ENCODE data around the gene TRAPPC6A.

TRAPPC6A gene

DNA sequence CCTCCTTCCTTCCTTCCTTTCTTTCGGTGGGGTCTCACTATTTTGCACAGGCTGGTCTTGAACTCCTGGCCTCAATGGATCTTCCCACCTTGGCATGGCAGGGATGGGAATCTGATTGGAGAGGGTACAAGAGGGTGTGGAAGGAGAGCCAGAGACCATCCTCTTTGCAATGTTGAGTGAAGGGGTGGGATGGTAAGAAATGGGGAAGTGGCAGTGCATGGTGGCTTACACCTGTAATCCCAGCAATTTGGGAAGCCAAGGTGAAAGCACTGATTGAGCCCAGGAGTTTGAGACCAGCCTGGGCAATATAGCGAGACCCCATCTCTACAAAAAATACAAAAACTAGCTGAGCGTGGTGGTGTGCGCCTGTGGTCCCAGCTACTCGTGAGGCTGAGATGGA lies 6.1 kb upstream of the TRAPPC6A start:
- DNase-seq: no peak

DNA sequence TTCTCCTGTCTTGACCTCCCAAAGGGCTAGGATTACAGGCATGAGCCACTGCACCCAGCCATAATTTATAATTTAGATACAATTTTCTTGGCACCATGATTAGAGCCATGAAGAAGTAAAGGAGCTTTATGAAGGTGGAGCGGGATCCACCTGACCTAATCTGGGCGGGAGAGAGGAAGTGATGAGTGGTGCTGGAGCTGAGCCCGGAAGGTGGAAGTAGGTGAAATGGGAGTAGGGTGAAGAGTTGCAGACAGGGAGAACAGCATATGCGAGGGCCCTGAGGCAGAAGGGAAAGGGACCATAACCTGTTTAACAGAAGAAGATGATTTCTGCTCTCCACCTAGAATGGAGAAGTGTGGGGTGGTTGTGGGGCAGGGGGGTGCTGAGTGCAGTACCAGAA lies 4.7 kb upstream of the TRAPPC6A start:
- DNase-seq: no peak

DNA sequence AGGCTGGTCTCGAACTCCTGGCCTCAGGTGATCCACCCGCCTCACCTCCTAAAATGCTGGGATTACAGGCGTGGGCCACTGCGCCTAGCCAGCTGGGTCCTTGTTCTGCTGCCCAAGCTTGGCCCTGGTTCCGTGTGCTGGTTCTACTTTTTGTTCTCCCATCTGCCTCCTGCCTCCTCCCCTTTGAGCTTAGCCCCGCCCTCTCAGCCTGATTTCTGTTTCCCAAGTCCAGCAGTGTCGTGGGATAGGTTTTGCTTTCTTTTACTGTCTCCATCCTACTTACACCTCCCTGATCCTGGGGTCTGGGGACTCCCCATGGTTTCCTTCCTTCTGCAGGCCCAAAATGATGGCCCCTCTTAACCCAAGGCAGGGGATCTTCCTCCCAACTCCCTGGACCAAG lies 2.9 kb upstream of the TRAPPC6A start:
- DNase-seq: no peak

DNA sequence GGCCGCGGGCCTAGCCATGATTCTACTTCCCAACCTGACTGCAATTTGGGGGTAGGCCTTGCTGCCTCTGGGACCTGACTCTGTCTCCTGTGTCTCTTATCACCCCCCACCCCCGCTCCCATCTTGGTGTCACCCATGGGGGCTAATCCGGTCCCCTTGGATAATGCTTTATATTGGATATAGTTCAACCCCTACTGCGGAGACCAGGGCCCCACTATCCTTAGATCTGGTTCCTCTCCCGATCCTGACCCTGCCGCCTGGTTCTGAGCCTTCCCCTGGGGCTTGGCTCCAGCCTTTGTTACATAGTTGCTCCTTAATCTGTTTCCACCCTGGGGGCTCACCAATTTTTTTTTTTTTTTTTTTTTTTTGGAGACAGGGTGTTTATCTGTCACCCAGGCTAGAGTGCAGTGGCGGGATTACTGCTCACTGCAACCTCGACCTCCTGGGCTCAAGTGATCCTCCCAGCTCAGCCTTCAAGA lies 1.9 kb upstream of the TRAPPC6A start:
- DNase-seq: no peak

DNA sequence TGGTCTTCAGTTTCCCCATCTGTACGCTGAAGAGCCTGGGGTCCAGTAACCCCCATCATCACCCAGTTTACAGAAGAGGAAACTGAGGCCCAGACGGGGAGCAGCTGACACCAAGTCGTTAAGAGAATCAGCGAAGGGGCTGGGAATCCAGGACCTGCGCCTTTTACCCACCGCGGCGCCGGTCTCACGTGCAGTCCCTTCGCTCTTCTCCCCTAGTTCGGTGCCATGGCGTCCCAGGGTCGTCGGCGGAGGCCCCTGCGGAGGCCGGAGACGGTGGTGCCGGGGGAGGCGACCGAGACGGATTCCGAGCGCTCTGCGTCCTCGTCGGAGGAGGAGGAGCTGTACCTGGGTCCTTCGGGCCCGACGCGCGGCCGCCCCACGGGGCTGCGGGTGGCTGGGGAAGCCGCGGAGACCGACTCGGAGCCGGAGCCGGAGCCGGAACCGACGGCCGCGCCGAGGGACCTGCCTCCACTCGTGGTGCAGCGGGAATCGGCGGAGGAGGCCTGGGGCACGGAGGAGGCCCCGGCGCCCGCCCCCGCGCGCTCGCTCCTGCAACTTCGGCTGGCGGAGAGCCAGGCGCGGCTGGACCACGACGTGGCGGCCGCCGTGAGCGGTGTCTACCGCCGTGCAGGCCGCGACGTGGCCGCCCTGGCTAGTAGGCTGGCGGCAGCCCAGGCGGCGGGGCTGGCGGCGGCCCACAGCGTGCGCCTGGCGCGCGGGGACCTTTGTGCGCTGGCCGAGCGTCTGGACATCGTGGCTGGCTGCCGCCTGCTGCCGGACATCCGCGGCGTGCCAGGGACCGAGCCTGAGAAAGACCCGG lies 1.2 kb upstream of the TRAPPC6A start:
- DNase-seq: peak; percentile 77

DNA sequence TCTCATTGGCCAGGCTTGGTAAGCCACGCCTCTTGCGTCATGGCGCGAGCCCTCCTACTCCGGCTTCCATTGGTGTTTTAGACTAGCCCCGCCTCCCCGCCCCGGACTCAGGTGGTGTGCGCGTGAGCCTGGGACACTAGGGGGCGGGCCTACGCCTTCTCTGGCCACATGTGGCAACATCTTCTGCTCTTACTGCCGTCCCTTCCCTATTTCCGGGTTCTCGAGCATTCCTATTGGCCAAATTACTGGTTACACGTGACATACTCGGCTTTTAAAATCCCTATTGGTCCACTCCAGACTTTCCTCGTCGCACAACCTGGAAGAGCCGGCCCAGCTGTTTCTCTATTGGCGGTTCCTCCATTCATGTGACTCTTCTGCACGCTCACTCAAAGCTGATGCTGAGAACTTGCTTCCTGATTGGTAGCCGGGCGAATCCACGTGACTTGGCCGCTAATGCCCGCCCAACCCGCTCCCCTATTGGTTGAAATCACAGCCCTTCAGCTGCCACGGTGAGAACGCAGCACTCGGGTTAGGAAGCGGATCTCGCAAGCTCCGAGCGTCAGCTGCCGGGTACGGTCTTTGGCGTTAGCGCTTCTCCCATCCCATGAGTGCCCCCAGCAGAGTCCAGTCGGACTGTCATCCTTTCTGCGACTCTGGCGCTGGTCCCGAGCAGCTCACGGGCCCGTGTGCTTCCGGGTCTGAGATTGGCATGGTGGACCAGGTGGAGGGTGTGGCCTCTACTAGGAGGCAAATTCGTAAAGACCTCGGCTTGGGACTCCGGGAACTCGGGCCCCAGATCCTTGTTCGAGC lies 430 bp upstream of the TRAPPC6A start, which contains the start of gene BLOC1S3:
Gene BLOC1S3, plus strand, starts transcription at position 523 of the 810 bp plus-strand sequence. CDS start 513 bp downstream, outside the sequence.
- peak; percentile 99 for DNase-seq

DNA sequence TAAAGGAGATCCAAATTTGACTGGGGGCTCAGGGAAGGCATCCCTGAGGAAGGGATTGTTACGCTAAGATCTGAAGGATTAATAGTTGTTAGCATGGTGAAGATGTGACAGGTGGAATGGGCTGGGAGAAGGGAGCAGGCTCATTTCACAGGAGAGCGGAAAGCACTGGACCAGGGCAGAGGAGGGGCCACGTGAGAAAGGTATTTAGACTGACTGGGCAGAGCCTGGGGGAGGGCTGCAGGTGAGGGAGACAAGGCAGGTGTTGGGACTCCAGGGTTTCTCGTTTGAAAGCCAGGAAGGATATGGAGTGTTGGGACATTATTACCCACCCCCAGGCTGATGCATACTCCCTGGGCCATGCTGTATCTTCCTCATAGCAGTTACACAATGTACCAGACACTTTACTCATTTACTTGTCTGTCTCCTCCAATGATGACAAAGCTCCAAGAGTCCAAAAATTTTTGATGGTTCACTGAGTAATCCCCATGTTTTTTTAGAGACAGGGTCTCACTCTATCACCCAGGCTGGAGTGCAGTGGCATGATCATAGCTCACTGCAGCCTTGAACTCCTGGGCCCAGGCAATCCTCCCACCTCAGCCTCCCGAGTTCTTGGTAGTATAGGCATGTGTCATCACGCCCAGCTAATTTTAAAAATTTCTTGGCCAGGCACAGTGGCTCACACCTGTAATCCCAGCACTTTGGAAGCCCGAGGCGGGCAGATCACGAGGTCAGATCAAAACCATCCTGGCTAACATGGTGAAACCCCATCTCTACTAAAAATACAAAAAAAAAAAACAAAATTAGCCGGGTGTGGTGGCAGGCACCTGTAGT lies 2.3 kb downstream of the TRAPPC6A start:
- DNase-seq: no peak

DNA sequence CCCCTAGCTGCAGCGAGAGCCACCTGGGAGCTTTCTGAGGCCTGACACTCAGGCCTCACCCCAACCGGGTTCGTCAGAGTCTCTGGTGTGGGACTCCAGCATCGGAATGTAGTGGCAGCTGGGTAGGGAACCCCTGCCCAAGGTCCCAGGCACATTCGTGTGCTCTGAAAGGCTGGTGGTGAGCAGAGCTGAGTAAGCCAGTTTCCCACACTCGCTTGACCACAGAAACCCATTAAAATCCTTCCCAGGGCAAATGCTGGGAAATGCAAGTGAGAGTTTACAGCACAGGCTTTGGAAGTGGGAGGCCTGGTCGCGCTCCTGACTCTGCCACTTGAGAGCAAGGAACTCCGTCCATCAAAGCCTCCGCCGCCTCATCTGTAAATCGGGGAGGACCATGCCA lies 4.2 kb downstream of the TRAPPC6A start:
- DNase-seq: no peak

DNA sequence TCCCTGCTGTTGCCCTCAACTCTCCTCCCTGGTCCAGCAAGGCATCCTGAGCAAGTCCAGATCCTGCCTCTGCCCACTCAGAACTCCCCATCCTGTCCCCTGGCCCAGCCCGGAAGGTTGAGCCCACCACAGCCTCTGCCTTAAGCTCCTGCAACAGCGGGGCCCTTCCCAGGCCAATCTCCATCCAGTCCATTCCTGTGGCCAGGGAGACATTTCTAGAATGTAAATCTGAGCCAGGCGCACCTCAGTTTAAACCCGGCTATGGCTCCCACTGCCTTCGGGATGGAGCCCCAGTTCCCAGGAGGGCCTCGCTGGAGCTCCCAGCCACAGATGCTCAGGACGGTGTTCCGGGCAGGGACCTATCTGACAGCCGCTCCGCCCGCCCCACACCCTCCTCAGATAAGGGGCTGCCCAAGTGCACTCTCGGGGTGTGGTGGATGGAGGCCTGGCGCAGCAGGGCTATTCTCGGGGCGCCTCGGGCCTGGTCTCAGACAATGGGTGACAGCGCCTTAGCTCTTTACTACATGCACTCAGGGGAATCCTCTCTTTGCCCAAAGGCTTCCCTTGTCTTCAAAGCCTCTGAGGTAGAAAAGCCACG lies 5.3 kb downstream of the TRAPPC6A start:
- DNase-seq: no peak

DNA sequence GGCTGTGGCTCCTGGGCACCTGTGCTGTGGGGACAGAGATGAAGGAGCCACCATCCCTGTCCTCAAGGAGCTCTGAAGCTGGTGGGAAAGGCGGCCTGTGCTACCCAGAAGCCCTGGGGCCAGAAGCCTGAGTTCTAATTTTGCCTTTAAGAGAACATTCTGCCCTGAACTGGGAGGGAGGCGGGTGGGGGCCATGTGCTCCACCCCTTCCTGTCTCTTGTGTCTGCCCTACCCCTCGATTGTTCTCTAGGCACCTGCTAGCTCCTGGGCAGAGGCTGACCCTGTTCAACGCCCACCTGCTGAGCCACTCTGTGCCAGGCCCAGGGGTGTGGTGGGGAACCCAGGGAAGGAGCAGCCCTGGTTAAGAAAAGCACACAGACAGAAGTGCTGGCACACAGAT lies 5.9 kb downstream of the TRAPPC6A start:
- DNase-seq: peak; percentile 58

DNA sequence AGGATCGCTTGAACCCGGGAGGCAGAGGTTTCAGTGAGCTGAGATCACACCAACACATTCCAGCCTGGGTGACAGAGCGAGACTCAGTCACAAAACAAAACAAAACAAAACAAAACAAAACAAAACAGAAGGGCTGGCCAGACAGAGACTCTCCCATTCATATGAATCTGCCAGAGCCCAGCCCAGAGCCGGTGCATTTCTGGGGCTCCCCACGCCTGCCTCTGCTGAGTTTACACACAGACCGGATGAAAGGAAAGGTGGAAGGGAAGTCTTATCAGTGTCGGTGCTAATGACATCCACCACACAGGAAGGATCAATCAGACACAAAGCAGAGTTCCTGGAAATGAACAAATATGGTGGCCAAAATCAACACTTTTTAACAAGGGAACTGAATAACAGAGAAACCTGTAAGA lies 6.8 kb downstream of the TRAPPC6A start:
- no peak for DNase-seq

DNA sequence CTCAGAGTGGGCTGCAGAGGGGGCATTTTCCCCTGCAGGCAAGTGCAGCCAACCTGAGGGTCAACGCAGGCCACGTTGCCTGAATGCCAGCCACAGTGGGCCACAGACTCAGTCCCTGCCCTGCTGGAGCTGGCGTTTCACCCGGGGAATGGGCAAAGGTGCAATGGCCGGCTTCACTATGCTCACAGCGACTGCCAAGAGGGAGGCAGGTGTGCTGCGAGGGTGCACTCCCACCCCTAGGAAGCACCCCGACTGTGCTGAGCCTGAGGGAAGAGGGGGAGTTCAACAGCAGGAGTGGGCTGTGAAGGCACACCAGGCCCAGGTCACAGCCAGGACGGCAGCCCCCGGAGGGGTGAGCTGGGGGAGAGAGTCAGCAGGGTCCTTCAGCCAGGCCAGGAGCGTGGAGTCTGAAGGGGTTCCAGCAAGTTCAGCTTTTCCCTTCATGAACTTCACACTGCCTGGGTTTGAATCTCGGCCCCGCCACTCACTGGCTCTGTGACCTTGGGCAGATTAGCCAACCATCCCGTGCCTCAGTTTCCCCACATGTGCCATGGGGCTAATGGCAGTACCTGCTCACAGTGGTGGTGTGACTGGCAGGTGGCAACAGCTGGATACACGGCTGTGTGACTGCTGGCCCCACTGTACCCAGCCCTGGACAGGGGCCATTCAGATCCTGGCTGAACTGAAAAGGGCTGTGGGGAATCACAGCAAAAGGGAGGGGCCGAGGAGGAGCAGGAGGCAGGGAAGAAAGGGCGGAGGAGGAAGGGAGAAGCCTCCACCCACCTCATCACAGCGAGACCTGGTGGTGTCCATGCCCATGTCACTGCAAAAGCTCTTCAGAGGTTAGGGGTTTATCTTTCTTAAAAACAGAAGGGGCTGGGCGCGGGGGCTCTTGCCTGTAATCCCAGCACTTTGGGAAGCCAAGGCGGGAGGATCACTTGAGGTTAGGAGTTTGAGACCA lies 7.6 kb downstream of the TRAPPC6A start:
- no peak for DNase-seq

DNA sequence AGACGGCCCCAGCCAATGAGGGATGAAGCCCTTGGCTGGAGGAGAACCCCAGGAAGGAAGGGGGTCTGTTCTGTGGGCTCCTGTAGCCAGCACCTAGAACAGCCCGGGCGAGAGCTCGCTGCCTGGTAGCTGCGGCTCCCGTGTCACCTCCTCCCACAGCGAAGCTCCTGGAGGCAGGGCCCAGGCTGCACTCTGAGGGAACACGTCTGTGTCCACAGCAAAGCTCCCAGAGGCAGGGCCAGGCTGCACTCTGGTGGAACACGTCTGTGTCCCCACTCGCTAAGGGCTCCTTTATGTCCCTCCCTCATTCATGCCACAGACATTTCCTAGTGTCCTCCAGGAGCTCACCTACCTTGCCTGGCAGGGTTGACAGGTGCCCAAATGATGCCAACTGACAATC lies 8.4 kb downstream of the TRAPPC6A start:
- DNase-seq: no peak

DNA sequence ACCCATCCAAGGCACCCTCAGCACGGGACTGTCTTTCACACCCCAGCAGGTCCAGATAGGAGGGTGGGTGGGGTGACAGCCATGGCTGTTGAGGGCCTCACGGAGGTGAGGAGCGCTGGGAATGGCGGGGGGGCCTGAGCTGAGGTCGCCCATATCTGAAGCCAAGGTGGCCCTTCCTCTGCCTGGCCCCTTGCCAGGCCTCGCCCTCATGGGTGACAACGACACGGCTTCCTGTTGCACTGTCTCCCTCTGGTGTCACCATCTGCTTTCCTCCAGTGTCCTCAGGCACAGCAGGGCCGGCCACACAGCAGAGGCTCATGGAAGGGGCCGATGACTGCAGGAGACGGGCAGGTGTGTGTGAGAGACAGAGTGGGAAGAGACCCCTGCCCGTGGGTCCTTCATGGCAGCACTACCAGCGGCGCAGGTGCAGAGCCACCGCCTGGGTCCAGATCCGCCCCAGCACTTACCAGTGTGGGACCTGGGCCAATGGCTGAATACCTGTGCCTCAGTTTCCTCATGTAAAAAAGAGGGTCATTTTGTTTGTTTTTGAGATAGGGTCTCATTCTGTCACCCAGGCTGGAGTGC lies 9.2 kb downstream of the TRAPPC6A start:
- no peak for DNase-seq

DNA sequence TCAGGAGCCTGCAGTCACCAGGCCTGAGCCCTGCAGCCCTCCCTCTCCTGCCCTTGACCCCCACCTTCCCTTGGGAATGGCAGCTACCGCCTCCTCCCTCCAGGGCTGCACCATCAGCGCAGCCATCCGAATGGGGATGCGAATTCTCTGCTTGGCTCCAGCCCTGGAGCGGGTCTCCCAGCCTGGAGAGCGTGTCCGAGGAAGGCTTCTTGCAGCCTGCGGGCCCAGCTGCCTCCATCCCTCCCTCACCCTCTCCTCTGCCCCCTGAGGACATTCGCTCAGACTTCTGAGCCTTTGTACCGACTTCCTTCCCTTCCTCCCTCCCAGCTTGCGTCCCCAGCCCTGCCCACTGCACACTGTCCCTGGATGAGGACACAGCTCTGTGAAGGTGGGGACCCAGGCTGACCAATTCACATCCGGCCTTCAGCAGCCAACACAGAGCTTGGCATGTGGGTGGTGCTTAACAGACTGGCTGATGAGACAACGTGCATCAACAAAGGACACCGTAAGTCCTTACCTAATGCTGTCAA lies 11.2 kb downstream of the TRAPPC6A start:
- no peak for DNase-seq

DNA sequence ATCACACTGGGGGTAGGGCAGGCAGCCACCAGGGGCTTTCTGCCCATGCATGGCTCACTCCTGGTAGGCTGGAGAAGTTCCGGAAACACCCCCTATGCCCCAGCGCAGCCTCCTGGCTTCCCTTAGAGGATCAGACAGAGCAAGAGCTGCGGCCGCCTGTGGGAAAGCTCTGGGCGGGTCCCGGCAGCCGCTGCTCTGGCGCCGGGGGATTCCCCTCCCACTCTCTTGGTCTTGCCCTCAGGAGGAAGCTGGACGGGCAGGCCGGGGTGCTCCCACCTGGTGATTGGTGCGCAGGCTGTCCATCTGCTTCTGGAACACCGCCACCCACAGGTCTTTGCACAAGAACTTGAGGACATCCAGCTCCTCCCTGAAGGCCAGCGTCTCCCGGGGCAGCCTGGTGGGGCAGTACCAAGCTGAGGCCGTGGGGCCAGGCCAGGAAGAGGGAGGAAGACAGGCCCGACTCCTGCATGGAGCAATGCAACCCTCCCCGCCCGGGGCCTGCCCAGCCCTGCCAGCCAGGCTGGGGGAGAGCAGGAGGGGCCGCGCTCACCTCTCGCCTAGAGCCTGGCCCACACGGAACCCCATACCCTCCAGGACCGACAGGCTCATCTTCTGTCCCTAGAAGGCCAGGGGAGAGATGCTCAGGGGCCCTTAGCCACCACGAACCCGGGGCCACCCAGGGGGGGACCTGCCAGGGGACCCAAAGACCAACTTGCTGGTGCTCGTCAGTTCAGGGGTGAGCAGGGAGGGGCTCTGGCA lies 13.3 kb downstream of the TRAPPC6A start:
- DNase-seq: peak; percentile 75

DNA sequence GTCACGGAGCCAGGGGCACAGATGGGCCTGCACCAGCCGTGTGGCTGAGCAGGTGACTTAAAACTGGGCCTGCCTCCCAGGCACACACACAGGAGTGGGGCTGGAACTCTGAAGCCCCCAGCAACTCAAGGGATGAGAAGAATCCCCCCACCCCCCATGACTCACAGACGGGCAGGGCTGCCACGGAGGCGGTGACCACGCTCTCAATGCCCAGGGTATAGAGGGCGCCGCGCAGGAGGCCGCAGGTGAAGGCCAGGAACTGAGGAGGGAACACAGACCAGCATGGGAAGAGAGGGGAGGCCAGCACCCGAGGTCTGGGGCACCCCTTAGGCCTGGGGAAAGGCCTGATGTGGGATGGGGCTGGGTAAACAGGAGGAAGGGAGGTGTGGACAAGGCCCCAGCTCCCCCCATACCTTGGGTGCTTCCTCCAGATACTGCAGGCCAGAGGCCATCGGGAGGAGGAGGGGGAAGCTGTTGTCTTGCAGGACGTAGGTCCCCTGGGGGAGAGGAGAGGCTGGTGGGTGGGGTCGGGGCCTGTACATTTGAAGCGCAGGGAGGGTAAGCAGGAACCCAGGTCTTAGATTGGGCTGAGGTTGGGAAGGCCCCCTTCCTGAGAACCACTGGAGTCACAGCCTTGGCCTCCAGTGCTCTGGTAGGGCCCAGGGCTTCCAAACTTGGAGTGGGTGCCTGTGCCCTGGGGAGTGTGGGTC lies 14.1 kb downstream of the TRAPPC6A start:
- DNase-seq: no peak

DNA sequence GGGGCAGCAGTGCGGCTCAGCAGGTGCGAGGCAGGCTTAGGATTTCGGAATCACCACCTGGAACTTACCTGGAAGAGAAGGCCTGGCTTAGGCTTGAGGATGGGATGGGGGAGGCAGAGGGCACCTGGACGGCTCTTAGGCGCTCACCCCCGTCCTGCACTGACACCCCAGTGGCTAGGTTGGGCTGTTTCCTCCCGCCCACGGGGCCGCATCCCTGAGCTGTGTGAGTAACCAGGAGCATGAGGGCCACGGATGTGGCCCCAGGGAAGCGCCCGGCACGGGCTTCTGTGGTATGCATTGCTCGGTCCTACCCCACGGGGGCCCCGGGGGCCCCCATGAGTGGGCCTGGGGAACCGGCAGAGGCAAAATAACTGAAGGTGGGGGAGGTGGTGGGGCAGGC lies 14.9 kb downstream of the TRAPPC6A start:
- no peak for DNase-seq

DNA sequence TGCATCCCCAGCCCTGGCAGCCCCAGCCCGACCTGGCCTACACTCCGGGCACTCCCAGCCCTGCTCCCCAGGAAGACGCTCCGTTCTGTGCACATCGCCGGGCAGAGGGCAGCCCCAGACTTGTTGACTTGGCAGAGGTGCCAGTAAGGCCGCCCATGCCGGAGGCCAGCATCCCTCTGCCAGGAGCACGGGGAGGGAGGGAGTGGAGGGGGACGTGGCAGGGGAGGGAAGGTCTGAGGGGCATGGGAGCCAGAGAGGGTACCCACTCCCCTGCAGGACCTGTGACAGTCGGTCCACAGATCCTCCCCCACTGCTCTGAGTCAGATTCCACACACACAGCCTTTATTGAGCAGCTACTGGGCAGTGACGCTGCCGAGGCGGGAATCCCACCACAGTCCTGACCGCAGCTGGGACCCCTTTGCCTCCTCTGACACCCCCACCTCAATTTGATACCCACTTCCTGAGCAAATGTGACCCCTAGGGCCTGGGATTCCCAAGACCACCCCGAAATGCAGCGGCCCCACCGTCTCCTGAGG lies 15.4 kb downstream of the TRAPPC6A start:
- DNase-seq: no peak
